AG04450 (cell line): ENCODE measurements around the gene YPEL3. TPM values are rescaled to one million over a fixed set of nuclear protein-coding genes. Genes with fewer than 3 reads are reported as not detected.

Experiments
- CTCF ChIA-PET: fragments of 300-600, 350-600 bp; formaldehyde crosslinking; extraction: SDS; loops from one replicate; lab custom pipeline; 2022; ENCODE audit warnings: antibody characterized with exemption, inconsistent platforms; lab: Charles Lee
- POLR2A ChIA-PET: fragments of 350-600 bp; formaldehyde crosslinking; extraction: SDS; loops from one replicate; lab custom pipeline; 2021; ENCODE audit warnings: antibody characterized with exemption, inconsistent platforms; lab: Yijun Ruan, JAX
- DNase-seq: peaks from one replicate; pipeline ENCODE4 v3.0.0-alpha.2; 2011; ENCODE audit warnings: low read depth, low spot score
- H3K27ac ChIP-seq: one replicate; pipeline ENCODE4 v1.5.1; 2012; ENCODE audit warnings: low read depth, low read length, control low read depth
- H3K27me3 ChIP-seq: one replicate; pipeline ENCODE4 v1.6.0; 2012; ENCODE audit warnings: low read length; ENCODE audit not compliant: control insufficient read depth, insufficient read depth
- H3K4me3 ChIP-seq: 2 replicates; pipeline ENCODE4 v1.5.1; 2011; ENCODE audit warnings: mild to moderate bottlenecking, low read depth, low read length, control low read depth
- H3K9me3 ChIP-seq: 2 replicates; pipeline ENCODE4 v1.5.1; 2012; ENCODE audit warnings: low read length; ENCODE audit not compliant: control insufficient read depth, insufficient read depth
- polyA plus RNA-seq: library from polyadenylated mRNA; depleted of rRNA; stranded (reverse); fragments of >200 nt; gene quantifications from 2 replicates; pipeline ENCODE4 v1.2.3, GENCODE V29; 2011
- TF ChIP-seq, protein P1 (sequence below): IDR thresholded peaks from 2 replicates; pipeline ENCODE4 v1.5.1; 2011; ENCODE audit warnings: low read depth, low read length, control low read depth, inconsistent platforms

The YPEL3 gene
- polyA plus RNA-seq, 1 experiment: 15.6 TPM

DNA sequence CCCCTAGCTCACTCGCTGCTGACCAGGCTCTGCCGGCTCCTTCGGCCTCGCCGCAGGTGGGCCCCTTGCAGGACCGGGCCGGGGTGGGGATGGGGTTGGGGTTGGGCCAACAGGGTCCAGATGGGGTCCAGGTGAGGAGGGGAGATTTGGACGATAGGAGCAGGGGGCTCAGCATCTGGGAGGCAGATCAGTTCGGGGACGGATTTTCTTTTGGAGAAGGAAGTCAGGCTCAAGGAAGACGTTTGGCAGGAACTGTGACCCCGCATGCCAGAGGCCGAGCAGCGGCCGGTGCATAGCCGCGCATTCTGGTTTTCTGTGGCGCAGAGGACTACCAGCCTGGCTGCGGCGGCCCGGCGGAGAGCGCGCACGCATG is 31.3 kb downstream of the YPEL3 start:
- H3K27ac ChIP-seq: peak overlapping the region; percentile 96
- H3K9me3 ChIP-seq: peaks cover 6% of the 10 kb centered on the region; the same call in 1 of the 2 replicates
- peak overlapping the region; percentile 74 for H3K4me3 ChIP-seq
- POLR2A ChIA-PET: interaction anchor here (0.6 to 2.6 kb wide), 14 partner anchors 9 to 345 kb away, joined by 3 to 26 read pairs (median 8); partner anchors contain the start of genes MAPK3, PAGR1, PPP4C and TBC1D10B
- TF ChIP-seq, protein P1, sequence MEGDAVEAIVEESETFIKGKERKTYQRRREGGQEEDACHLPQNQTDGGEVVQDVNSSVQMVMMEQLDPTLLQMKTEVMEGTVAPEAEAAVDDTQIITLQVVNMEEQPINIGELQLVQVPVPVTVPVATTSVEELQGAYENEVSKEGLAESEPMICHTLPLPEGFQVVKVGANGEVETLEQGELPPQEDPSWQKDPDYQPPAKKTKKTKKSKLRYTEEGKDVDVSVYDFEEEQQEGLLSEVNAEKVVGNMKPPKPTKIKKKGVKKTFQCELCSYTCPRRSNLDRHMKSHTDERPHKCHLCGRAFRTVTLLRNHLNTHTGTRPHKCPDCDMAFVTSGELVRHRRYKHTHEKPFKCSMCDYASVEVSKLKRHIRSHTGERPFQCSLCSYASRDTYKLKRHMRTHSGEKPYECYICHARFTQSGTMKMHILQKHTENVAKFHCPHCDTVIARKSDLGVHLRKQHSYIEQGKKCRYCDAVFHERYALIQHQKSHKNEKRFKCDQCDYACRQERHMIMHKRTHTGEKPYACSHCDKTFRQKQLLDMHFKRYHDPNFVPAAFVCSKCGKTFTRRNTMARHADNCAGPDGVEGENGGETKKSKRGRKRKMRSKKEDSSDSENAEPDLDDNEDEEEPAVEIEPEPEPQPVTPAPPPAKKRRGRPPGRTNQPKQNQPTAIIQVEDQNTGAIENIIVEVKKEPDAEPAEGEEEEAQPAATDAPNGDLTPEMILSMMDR: no peak
- no peak for DNase-seq
- CTCF ChIA-PET: interaction anchor here (0.6 to 0.9 kb wide), 3 partner anchors 10 to 56 kb away, joined by 3 to 4 read pairs (median 3); no protein-coding TSS in a partner anchor
- no peaks in the 10 kb centered on the region for H3K27me3 ChIP-seq

DNA sequence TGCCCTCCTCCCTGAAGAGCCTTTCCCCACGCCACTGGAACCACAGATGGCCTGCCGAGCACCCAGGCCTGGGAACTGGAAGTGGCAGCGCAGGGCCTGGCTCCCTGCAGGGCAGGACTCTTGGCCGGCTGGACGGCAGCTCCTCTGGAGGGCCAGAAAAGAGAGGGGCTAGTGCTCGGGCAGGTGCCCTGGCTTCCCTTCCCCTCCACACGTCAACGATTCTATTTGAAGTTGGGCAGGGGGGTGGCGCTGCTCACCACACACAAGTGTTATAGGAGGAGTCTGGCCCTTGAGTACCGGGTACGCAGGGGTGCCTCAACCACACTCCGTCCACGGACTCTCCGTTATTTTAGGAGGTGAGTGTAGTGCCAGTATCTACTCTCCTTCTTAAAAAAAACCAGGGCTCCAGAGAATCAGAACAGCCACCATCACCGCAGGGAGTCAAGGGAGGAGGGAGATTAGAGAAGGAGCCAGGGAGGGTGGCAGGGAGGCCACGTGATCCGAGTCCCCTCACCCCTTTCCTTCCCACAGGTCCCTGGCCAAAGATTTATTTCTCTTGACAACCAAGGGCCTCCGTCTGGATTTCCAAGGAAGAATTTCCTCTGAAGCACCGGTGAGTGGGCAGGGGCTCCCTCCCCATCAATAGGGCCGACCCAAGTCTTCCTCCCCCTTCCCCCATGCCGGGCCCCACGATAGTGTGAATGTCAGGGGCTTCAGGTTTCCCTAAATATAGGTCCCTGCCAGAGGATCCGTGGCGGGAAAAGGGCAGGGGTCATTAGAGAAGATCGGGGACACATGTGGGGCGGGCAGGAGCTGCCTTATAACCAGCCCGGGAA is 31.9 kb downstream of the YPEL3 start:
- H3K9me3 ChIP-seq: peaks cover 6% of the 10 kb centered on the region; the same call in 1 of the 2 replicates
- CTCF ChIA-PET: interaction anchor here (0.6 to 1.2 kb wide), 3 partner anchors 9 to 57 kb away, joined by 3 to 4 read pairs (median 4); no protein-coding TSS in a partner anchor
- peak overlapping the region; percentile 74 for H3K4me3 ChIP-seq
- H3K27me3 ChIP-seq: no peaks in the 10 kb centered on the region
- POLR2A ChIA-PET: interaction anchor here (0.6 to 2.2 kb wide), 2 partner anchors 8 to 208 kb away, joined by 6 to 19 read pairs; no protein-coding TSS in a partner anchor
- H3K27ac ChIP-seq: peak overlapping the region; percentile 96
- TF ChIP-seq, protein P1: 0 out of 2 replicates have a peak, but pooled peaks have one; percentile 15
- no peak for DNase-seq

DNA sequence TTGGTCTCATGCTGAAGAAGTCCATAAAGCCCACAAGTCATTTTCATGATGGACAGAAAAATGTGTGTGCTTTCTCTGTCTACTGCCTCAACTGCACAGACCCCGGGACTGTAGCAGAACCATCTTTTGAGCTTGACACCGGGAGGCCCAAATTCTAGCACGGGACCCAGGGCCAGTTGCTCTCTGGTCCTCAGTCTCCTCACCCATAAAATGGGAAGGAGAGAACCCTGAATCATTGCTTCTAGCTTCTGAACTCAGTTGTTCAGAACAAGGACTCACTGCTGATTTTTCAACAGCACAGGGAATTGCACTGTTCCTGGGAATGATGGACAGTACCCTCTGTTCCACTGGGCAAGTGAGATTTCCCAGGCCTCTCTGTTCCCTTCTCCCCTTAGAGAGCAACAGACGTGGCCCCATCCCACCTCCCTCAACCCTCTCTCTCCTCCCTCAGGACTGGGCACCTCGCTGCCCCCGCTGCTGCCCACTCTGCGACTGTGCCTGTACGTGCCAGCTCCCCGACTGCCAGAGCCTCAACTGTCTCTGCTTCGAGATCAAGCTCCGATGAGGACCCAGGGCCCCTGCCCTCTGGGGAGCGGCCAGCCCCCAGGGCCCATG is 32.6 kb downstream of the YPEL3 start:
- no peaks in the 10 kb centered on the region for H3K27me3 ChIP-seq
- no peak for DNase-seq
- TF ChIP-seq, protein P1: no peak

DNA sequence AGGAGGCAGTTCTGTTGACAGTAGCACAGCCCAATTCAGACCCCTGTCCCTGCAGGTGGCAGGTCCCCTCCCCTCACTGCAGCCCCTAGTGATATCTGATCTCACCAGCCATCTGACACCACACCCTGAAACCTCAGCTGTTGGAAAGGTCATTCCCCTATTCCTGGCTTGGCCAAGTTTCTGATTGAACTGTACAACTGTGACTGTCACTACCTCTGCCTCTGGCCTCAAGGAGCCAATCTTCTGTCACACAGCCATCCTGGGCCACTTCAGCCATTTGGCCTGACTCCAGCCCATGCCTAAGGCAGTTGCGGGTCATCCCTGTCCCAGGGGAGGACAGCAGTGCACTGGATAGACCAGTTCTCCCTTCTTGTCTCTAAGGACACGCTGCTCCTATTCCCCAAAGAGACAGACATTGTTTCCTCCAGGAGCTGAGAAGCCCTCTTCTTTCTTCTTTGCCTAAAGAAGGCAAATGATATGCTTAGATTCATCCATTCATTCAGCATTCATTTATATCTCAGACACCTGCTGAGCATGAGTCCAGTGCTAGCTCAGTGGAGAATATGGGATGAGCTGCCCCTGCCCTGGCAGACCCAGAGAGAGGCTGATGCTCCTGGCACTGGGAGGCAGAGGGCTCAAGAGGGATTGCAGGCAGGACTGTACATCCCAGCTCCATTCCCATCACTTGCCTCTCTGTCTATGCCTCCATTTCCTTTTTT is 35.0 kb downstream of the YPEL3 start:
- POLR2A ChIA-PET: no interaction called here
- DNase-seq: no peak
- Histone ChIP-seq H3K27ac (no peak overlapping the region), H3K9me3 (peaks cover 4% of the 10 kb centered on the region; the same call in 1 of the 2 replicates), H3K27me3 (no peaks in the 10 kb centered on the region), H3K4me3 (no peak overlapping the region)
- TF ChIP-seq, protein P1: no peak
- CTCF ChIA-PET: no interaction called here

More for the DNA sequence above, 32.6 kb downstream of the YPEL3 start:
- H3K4me3 ChIP-seq: peak overlapping the region; percentile 74
- ChIA-PET POLR2A (no interaction called here), CTCF (interaction anchor here (1.2 kb wide), 1 partner anchor 8 kb away, joined by 4 read pairs; no protein-coding TSS in a partner anchor)
- peak overlapping the region; percentile 96 for H3K27ac ChIP-seq
- peaks cover 6% of the 10 kb centered on the region; the same call in 1 of the 2 replicates for H3K9me3 ChIP-seq
